IMR-90 (cell line): Measurements from ENCODE around the gene ANKRD33B. TPM values are rescaled to one million over a fixed set of nuclear protein-coding genes. Genes with fewer than 3 reads are reported as not detected.

Experiments
- ATAC-seq: fragments of 200-7000 bp; cut with Tn5 transposase; 2 replicates; pipeline ENCODE4 v1.9.1; 2020; ENCODE audit warnings: low read depth, mild to moderate bottlenecking, moderate library complexity
- BruUV-seq: library from RNA; stranded (reverse); fragments of 400-500 nt; replicated peaks from 2 replicates; lab custom pipeline; 2021; lab: Mats Ljungman, UMichigan
- CTCF ChIA-PET: fragments of 300-600 bp; formaldehyde crosslinking; extraction: SDS; loops from one replicate; lab custom pipeline; 2021; ENCODE audit warnings: antibody characterized with exemption; lab: Yijun Ruan, JAX
- POLR2A ChIA-PET: fragments of 300-600 bp; sonication (Branson Sonifier 250); formaldehyde crosslinking; loops from one replicate; lab custom pipeline; 2022; ENCODE audit warnings: antibody characterized with exemption; ENCODE audit not compliant: unreplicated experiment; lab: Charles Lee
- DNase-seq: peaks from one replicate; pipeline ENCODE4 v3.0.0; 2013
- H2AFZ ChIP-seq: replicated peaks from 2 replicates; pipeline ENCODE3; 2013; ENCODE audit warnings: low read length, mild to moderate bottlenecking; ENCODE audit not compliant: poor library complexity
- H2AK5ac ChIP-seq: 2 replicates; pipeline ENCODE4 v1.6.1; 2013; ENCODE audit warnings: low read depth, low read length, inconsistent platforms
- H2AK9ac ChIP-seq: replicated peaks from 2 replicates; pipeline ENCODE3; 2013; ENCODE audit warnings: mild to moderate bottlenecking, low read depth, low read length, moderate library complexity; ENCODE audit not compliant: poor library complexity
- H2BK120ac ChIP-seq: 2 replicates; pipeline ENCODE4 v1.6.1; 2013; ENCODE audit warnings: low read depth, low read length, inconsistent platforms
- H2BK15ac ChIP-seq: 3 replicates; pipeline ENCODE4 v1.6.1; 2013; ENCODE audit warnings: low read depth, low read length, inconsistent platforms
- H2BK20ac ChIP-seq: 2 replicates; pipeline ENCODE4 v1.6.1; 2013; ENCODE audit warnings: low read depth, mild to moderate bottlenecking, inconsistent platforms, low read length, moderate library complexity
- H2BK5ac ChIP-seq: 2 replicates; pipeline ENCODE4 v1.6.1; 2013; ENCODE audit warnings: mild to moderate bottlenecking, low read depth, low read length, inconsistent platforms; ENCODE audit not compliant: poor library complexity, severe bottlenecking
- H3K14ac ChIP-seq: replicated peaks from 2 replicates; pipeline ENCODE4 v1.6.1; 2013; ENCODE audit warnings: low read depth, low read length, inconsistent platforms
- H3K18ac ChIP-seq: 2 replicates; pipeline ENCODE4 v1.6.1; 2013; ENCODE audit warnings: low read depth, low read length, control low read depth
- H3K23ac ChIP-seq: 2 replicates; pipeline ENCODE4 v1.6.1; 2013; ENCODE audit warnings: low read depth, low read length, inconsistent platforms
- H3K27ac ChIP-seq: 2 replicates; pipeline ENCODE4 v1.5.1; 2013; ENCODE audit warnings: mild to moderate bottlenecking, control low read depth, low read length; ENCODE audit not compliant: insufficient read depth
- H3K27me3 ChIP-seq: 2 replicates; pipeline ENCODE4 v1.6.1; 2013; ENCODE audit warnings: low read length; ENCODE audit not compliant: control insufficient read depth, insufficient read depth
- H3K36me3 ChIP-seq: 2 replicates; pipeline ENCODE4 v1.6.1; 2013; ENCODE audit warnings: low read length, mixed read lengths; ENCODE audit not compliant: control insufficient read depth, insufficient read depth
- H3K4ac ChIP-seq: 2 replicates; pipeline ENCODE4 v1.6.1; 2013; ENCODE audit warnings: low read depth, low read length, inconsistent platforms
- H3K4me1 ChIP-seq: 2 replicates; pipeline ENCODE4 v1.6.1; 2013; ENCODE audit warnings: low read length, mixed read lengths; ENCODE audit not compliant: control insufficient read depth, insufficient read depth
- H3K4me2 ChIP-seq: 2 replicates; pipeline ENCODE4 v1.6.1; 2013; ENCODE audit warnings: low read depth, mild to moderate bottlenecking, control low read depth, low read length, moderate library complexity
- H3K4me3 ChIP-seq: 2 replicates; pipeline ENCODE4 v1.5.1; 2013; ENCODE audit warnings: low read depth, mild to moderate bottlenecking, control low read depth, low read length, moderate library complexity; ENCODE audit not compliant: insufficient read depth
- H3K56ac ChIP-seq: 2 replicates; pipeline ENCODE4 v1.6.1; 2013; ENCODE audit warnings: low read length, inconsistent platforms; ENCODE audit not compliant: insufficient read depth; ENCODE audit errors: extremely low read depth
- H3K79me1 ChIP-seq, 2 experiments: 2 replicates each; pipeline ENCODE4 v1.6.1; 2013; ENCODE audit warnings: low read length in 2 of 2, inconsistent platforms in 1 of 2, low read depth in 1 of 2
- H3K9ac ChIP-seq: 2 replicates; pipeline ENCODE4 v1.6.1; 2013; ENCODE audit warnings: low read depth, low read length, control low read depth
- H3K9me1 ChIP-seq: 2 replicates; pipeline ENCODE4 v1.6.1; 2013; ENCODE audit warnings: low read length, inconsistent platforms; ENCODE audit not compliant: insufficient read depth
- H3K9me3 ChIP-seq: 2 replicates; pipeline ENCODE4 v1.6.1; 2013; ENCODE audit warnings: low read length; ENCODE audit not compliant: control insufficient read depth, insufficient read depth
- H4K20me1 ChIP-seq: 2 replicates; pipeline ENCODE4 v1.6.1; 2013; ENCODE audit warnings: low read length, inconsistent platforms; ENCODE audit not compliant: insufficient read depth
- H4K5ac ChIP-seq: 2 replicates; pipeline ENCODE4 v1.6.1; 2013; ENCODE audit warnings: mild to moderate bottlenecking, low read depth, low read length, control low read depth
- H4K8ac ChIP-seq, 2 experiments: 2 replicates each; pipeline ENCODE4 v1.6.1; 2013; ENCODE audit warnings: low read depth in 2 of 2, low read length in 2 of 2, control low read depth in 1 of 2, inconsistent platforms in 1 of 2
- H4K91ac ChIP-seq: 2 replicates; pipeline ENCODE4 v1.6.1; 2013; ENCODE audit warnings: low read depth, low read length, inconsistent platforms; ENCODE audit not compliant: insufficient read depth
- BHLHE40 ChIP-seq: fragments of 150-350 bp; IDR thresholded peaks from 2 replicates; pipeline ENCODE4 v1.6.1; 2016; ENCODE audit warnings: mild to moderate bottlenecking, low read depth, low read length
- CEBPB ChIP-seq: IDR thresholded peaks from 2 replicates; pipeline ENCODE4 v1.6.1; 2012; ENCODE audit warnings: low read depth, low read length, improper control_type of control experiment
- ELK1 ChIP-seq: fragments of 150-350 bp; IDR thresholded peaks from 2 replicates; pipeline ENCODE4 v1.6.1; 2016; ENCODE audit warnings: low read depth, mild to moderate bottlenecking, low read length, moderate library complexity, borderline replicate concordance
- FOS ChIP-seq: fragments of 150-350 bp; IDR thresholded peaks from 2 replicates; pipeline ENCODE4 v1.6.1; 2016; ENCODE audit warnings: low read depth, low read length
- MAFK ChIP-seq: IDR thresholded peaks from 2 replicates; pipeline ENCODE4 v1.6.1; 2012; ENCODE audit warnings: low read depth, low read length, improper control_type of control experiment
- MAZ ChIP-seq: IDR thresholded peaks from 2 replicates; pipeline ENCODE4 v1.6.1; 2012; ENCODE audit warnings: low read depth, mild to moderate bottlenecking, low read length, improper control_type of control experiment, moderate library complexity, borderline replicate concordance
- NFE2L2 ChIP-seq: fragments of 150-350 bp; IDR thresholded peaks from 2 replicates; pipeline ENCODE4 v1.6.1; 2016; ENCODE audit warnings: low read depth, mild to moderate bottlenecking, low read length
- POLR2A ChIP-seq: IDR thresholded peaks from 2 replicates; pipeline ENCODE4 v1.6.1; 2012; ENCODE audit warnings: mild to moderate bottlenecking, low read depth, low read length
- RCOR1 ChIP-seq: IDR thresholded peaks from 2 replicates; pipeline ENCODE4 v1.6.1; 2012; ENCODE audit warnings: mild to moderate bottlenecking, low read length, improper control_type of control experiment; ENCODE audit not compliant: insufficient replicate concordance
- RFX5 ChIP-seq: IDR thresholded peaks from 2 replicates; pipeline ENCODE4 v1.8.0; 2012; ENCODE audit warnings: low read depth, mild to moderate bottlenecking, low read length, moderate library complexity
- SMC3 ChIP-seq: fragments of 150-350 bp; IDR thresholded peaks from 2 replicates; pipeline ENCODE4 v1.6.1; 2016; ENCODE audit warnings: low read depth, mild to moderate bottlenecking, antibody characterized with exemption, low read length, moderate library complexity
- WGBS, 2 experiments: methylation state at CpG; one replicate each; pipeline versions ENCODE4 v1.1.5 to v1.1.7; 2013; ENCODE audit warnings: missing lambda C conversion rate in 2 of 2; ENCODE audit not compliant: insufficient read length in 1 of 2; ENCODE audit errors: extremely low coverage in 2 of 2; 5-methylcytosine and 5-hydroxymethylcytosine counted together
- dilution Hi-C: fragments of 300-500 bp; cut with HindIII; formaldehyde crosslinking; loops from one replicate; pipeline ENCODE4 v1.14.3; 2018; ENCODE audit warnings: low sequenced_read_pairs; ENCODE audit not compliant: unreplicated experiment
- in situ Hi-C: fragments of 300-500 bp; cut with MboI; formaldehyde crosslinking; loops from 3 replicates; pipeline ENCODE4 v1.14.3; 2019; ENCODE audit warnings: low sequenced_read_pairs, inconsistent platforms, mixed read lengths
- intact Hi-C: fragments of 100-400 bp; cut with micrococcal nuclease; formaldehyde crosslinking; loops from 2 replicates; pipeline ENCODE4 v1.10.0; 2022
- polyA plus RNA-seq, 3 experiments: library from polyadenylated mRNA; depleted of rRNA; stranded (reverse); fragments of >200 nt; gene quantifications; 2 replicates each; pipeline ENCODE4 v1.2.3, GENCODE V29; 2012; ENCODE audit warnings: low replicate concordance in 1 of 3
- total RNA-seq: library from RNA; depleted of rRNA; stranded (reverse); fragments of >200 nt; gene quantifications from 2 replicates; pipeline ENCODE4 v1.2.3, GENCODE V29; 2012
- TF ChIP-seq, protein P1 (sequence below): fragments of 150-350 bp; IDR thresholded peaks from 2 replicates; pipeline ENCODE4 v1.6.1; 2017; ENCODE audit warnings: mild to moderate bottlenecking, antibody characterized with exemption, low read length, low read depth

Gene ANKRD33B
- total and polyA plus RNA-seq, 2 of the 4 experiments (the other 2 are of a cell fraction) = 2.5 to 3.3 TPM

DNA sequence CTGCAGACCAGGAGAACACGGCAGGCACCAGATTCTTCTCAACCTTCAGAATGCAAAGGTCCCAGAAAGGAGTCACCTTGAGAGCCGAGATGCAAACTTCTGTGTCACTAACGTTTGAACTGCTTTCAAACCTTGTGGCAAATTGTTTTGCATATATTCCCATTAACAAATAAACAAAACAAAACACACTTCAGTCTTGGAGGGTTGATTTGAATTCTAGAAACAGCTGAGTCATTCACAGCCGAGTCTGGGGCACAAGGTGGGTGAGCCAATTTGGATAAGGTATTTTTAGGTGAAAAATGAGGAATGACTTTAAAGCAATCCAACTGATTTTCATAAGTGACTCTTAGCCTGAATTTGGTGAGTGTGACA, 38.8 kb upstream of the ANKRD33B start:
- dilution Hi-C loops (no loop called here), intact Hi-C loops (no loop called here), in situ Hi-C loops (no loop called here)
- Histone ChIP-seq H2BK120ac (peak overlapping the region; percentile 95), H2BK5ac (peak overlapping the region; percentile 81), H3K4me1 (peaks cover 32% of the 10 kb centered on the region), H2BK20ac (peak overlapping the region; percentile 71), H3K36me3 (no peaks in the 10 kb centered on the region), H3K9me1 (peaks cover 32% of the 10 kb centered on the region), H2AFZ (peak overlapping the region; percentile 79), H3K9me3 (peaks cover 3% of the 10 kb centered on the region; the same call in 1 of the 2 replicates), H3K9ac (no peak overlapping the region), H3K4me3 (no peak overlapping the region), H3K27ac (peak overlapping the region; percentile 73; the same call in 1 of the 2 replicates), H3K56ac (no peak overlapping the region), H4K91ac (peak overlapping the region; percentile 3; the same call in 1 of the 2 replicates), H3K79me1 (no peaks in the 10 kb centered on the region), H4K20me1 (no peaks in the 10 kb centered on the region), H3K23ac (peak overlapping the region; percentile 55), H4K8ac (peak overlapping the region in 1 of 2 experiments; percentile 47; a peak in 3 of 4 replicates), H4K5ac (peak overlapping the region; percentile 25; the same call in 1 of the 2 replicates), H3K14ac (0 out of 2 replicates have a peak overlapping the region, but pooled peaks have one; percentile 30), H3K4ac (peak overlapping the region; percentile 73), H3K18ac (peak overlapping the region; percentile 33; the same call in 1 of the 2 replicates), H2BK15ac (peak overlapping the region; percentile 35; the same call in 1 of the 3 replicates), H3K27me3 (no peaks in the 10 kb centered on the region), H2AK9ac (peak overlapping the region; percentile 25), H3K4me2 (peak overlapping the region; percentile 51; the same call in 1 of the 2 replicates), H2AK5ac (no peak overlapping the region)
- BruUV-seq = no TSS peak
- ChIA-PET CTCF (no interaction called here), POLR2A (no interaction called here)
- TF ChIP-seq POLR2A (no peak), SMC3 (no peak), BHLHE40 (no peak), CEBPB (no peak), NFE2L2 (peak; percentile 96), RCOR1 (no peak), MAZ (no peak), FOS (no peak), MAFK (peak; percentile 40; the same call in 1 of the 2 replicates), RFX5 (no peak), ELK1 (no peak)
- TF ChIP-seq, protein P1, sequence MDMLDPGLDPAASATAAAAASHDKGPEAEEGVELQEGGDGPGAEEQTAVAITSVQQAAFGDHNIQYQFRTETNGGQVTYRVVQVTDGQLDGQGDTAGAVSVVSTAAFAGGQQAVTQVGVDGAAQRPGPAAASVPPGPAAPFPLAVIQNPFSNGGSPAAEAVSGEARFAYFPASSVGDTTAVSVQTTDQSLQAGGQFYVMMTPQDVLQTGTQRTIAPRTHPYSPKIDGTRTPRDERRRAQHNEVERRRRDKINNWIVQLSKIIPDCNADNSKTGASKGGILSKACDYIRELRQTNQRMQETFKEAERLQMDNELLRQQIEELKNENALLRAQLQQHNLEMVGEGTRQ = no peak
- no CpG with 5 or more reads among the region's 4 CpGs for WGBS, 2 experiments
- DNase-seq = no peak
- peak; percentile 33 for ATAC-seq
